ENCODE measurements around the gene CDHR3. TPM values are rescaled to one million over a fixed set of nuclear protein-coding genes. Genes with fewer than 3 reads are reported as not detected.

Gene CDHR3
- polyA plus RNA-seq, 2 of the 4 experiments (the other 2 are of a cell fraction), result 4.0 to 4.5 TPM

GRCh38 chr7:106058928-106059324, 95.9 kb downstream of the CDHR3 start:
- Histone ChIP-seq H3K4me1 (peaks cover 11% of the 10 kb centered on the region; the same call in 1 of the 3 replicates), H3K4me3 (no peak overlapping the region), H3K9me3 (no peaks in the 10 kb centered on the region), H3K27ac (no peak overlapping the region), H3K4me2 (no peak overlapping the region)
- FAIRE-seq (no peak), DNase-seq (ENCODE audit: low read depth in 1 of 2, low spot score in 1 of 2) (no peak), ATAC-seq (no peak)
- CTCF ChIA-PET, result interaction anchor here (0.6 to 17.2 kb wide), 8 partner anchors 9 to 101 kb away, joined by 3 to 487 read pairs (median 13); partner anchors contain the start of gene SYPL1
- WGBS (ENCODE audit: missing lambda C conversion rate), result 87% methylated on average over 3 of the region's 3 CpGs
- TF ChIP-seq KDM1A (IDR thresholded peaks at IDR 0.05; ENCODE audit: low read depth), result no peak
- no peak for TF ChIP-seq TFCP2L1 (CRISPR knock-in tag; IDR thresholded peaks at IDR 0.05)
- POLR2A ChIA-PET, result interaction anchor here (1.1 kb wide), 1 partner anchor 53 kb away, joined by 4 read pairs; the partner anchor contains the start of gene SYPL1

- no peak for TF ChIP-seq SREBF2 (IDR thresholded peaks at IDR 0.05)
- TF ChIP-seq PHF8 (IDR thresholded peaks at IDR 0.05; ENCODE audit: borderline replicate concordance, low read depth), result no peak
- TF ChIP-seq POLR2A (IDR thresholded peaks at IDR 0.05; ENCODE audit: low read length), result no peak
- TF ChIP-seq RAD21 (conservative IDR thresholded peaks at IDR 0.05 in 1 of 2, IDR thresholded peaks at IDR 0.05 in 1 of 2), result no peak
- no peak for TF ChIP-seq EHMT2 (IDR thresholded peaks at IDR 0.05; ENCODE audit: low read depth)
- TF ChIP-seq HOXB5 (CRISPR knock-in tag; IDR thresholded peaks at IDR 0.05), result no peak
- no peak for TF ChIP-seq CHD4 (IDR thresholded peaks at IDR 0.05; ENCODE audit: borderline replicate concordance)
- TF ChIP-seq ZFP36 (IDR thresholded peaks at IDR 0.05; ENCODE audit: borderline replicate concordance, partially characterized antibody), result no peak
- no peak for TF ChIP-seq CBX2 (IDR thresholded peaks at IDR 0.05; ENCODE audit: borderline replicate concordance, low read depth)
- DNase-seq (ENCODE audit: low read depth in 1 of 2, low spot score in 1 of 2), result no peak
- Histone ChIP-seq H3K4me2 (no peak overlapping the region), H3K9me3 (no peaks in the 10 kb centered on the region), H3K4me3 (no peak overlapping the region), H3K4me1 (peaks cover 14% of the 10 kb centered on the region), H3K27ac (no peak overlapping the region)
- ChIA-PET CTCF (interaction anchor here (0.6 to 17.2 kb wide), 4 partner anchors 9 to 100 kb away, joined by 3 to 487 read pairs (median 4); no protein-coding TSS in a partner anchor), POLR2A (no interaction called here)
- FAIRE-seq, result no peak
- WGBS (ENCODE audit: missing lambda C conversion rate), result 75% methylated on average over 2 of the region's 2 CpGs
- no peak for ATAC-seq
Measured at GRCh38 chr7:106059556-106059955, 96.5 kb downstream of the CDHR3 start.

GRCh38 chr7:106060394-106060920, 97.4 kb downstream of the CDHR3 start:
- Histone ChIP-seq H3K4me2 (no peak overlapping the region), H3K4me3 (no peak overlapping the region), H3K4me1 (peaks cover 23% of the 10 kb centered on the region), H3K9me3 (no peaks in the 10 kb centered on the region), H3K27ac (no peak overlapping the region)
- DNase-seq (ENCODE audit: low read depth in 1 of 2, low spot score in 1 of 2) (no peak), ATAC-seq (no peak), FAIRE-seq (no peak)
- ChIA-PET POLR2A (interaction anchor here (0.6 kb wide), 1 partner anchor 12 kb away, joined by 3 read pairs; no protein-coding TSS in a partner anchor), CTCF (interaction anchor here (0.6 to 17.2 kb wide), 4 partner anchors 18 to 729 kb away, joined by 3 to 487 read pairs (median 6); no protein-coding TSS in a partner anchor)
- TF ChIP-seq EHMT2 (IDR thresholded peaks at IDR 0.05; ENCODE audit: low read depth) (no peak), BHLHE40 (IDR thresholded peaks at IDR 0.05; ENCODE audit: low read depth, low read length) (no peak), EP300 (IDR thresholded peaks at IDR 0.05) (no peak), MAZ (IDR thresholded peaks at IDR 0.05; ENCODE audit: borderline replicate concordance, low read depth, low read length) (no peak), JUNB (IDR thresholded peaks at IDR 0.05) (no peak), PHF8 (IDR thresholded peaks at IDR 0.05; ENCODE audit: borderline replicate concordance, low read depth) (no peak)
- WGBS (ENCODE audit: missing lambda C conversion rate), result 82% methylated on average over 7 of the region's 7 CpGs

DNA sequence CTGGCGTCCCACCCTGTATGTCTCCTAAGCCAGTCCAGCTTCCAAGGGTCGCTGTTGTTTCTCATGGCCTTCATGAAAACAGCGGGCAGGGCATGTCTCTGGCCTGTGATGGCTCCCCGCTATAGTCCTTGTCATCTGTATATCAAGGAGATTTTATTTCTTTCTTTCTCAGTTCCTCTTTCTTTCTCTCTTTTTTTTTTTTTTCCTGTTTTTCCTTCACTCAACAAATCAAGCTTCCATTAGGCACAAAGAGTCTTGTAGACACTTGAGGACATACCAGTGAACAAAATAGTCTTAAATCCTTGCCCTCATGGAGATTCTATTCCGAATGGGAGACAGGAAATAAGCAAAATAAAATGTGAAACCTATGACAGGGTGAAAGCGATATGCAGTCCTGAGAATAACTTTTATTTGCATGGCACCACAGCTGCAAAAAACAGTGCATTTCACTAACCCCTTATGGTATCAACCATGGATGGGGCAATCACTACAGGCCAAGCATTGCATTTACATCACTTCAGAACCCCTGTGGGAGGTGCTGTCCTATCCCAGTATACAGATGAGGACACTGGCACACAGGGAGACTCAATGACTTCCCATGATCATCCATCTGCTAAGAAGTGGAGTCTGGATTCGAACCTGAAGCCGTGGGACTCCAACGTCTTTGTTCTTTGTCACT, 98.4 kb downstream of the CDHR3 start:
- no peak for TF ChIP-seq HOXB5 (CRISPR knock-in tag; IDR thresholded peaks at IDR 0.05)
- TF ChIP-seq CBX8 (IDR thresholded peaks at IDR 0.05), result no peak
- TF ChIP-seq ZNF302 (CRISPR knock-in tag; IDR thresholded peaks at IDR 0.05), result no peak
- CTCF ChIA-PET, result interaction anchor here (0.5 to 17.2 kb wide), 6 partner anchors 19 to 530 kb away, joined by 3 to 487 read pairs (median 3); no protein-coding TSS in a partner anchor
- FAIRE-seq (no peak), ATAC-seq (no peak), DNase-seq (ENCODE audit: low read depth in 1 of 2, low spot score in 1 of 2) (no peak)
- peaks cover 31% of the 10 kb centered on the region for H3K4me1 ChIP-seq
- POLR2A ChIA-PET, result no interaction called here
- no peak overlapping the region for H3K4me3 ChIP-seq
- 87% methylated on average over 9 of the region's 9 CpGs for WGBS (ENCODE audit: missing lambda C conversion rate)
- H3K27ac ChIP-seq, result no peak overlapping the region
- H3K9me3 ChIP-seq, result no peaks in the 10 kb centered on the region
- H3K4me2 ChIP-seq, result no peak overlapping the region
